Keratinocyte (primary cell): ENCODE measurements around the gene FOXO1.

Experiments used
- EZH2 ChIP-seq: IDR thresholded peaks from one replicate; pipeline ENCODE4 v1.6.1; 2012; ENCODE audit warnings: inconsistent platforms, mild to moderate bottlenecking, low read length, moderate library complexity
- TF ChIP-seq, protein P1 (sequence below), 3 experiments: IDR thresholded peaks in 1 of 3; conservative IDR thresholded peaks in 1 of 3; optimal IDR thresholded peaks in 1 of 3; 2 replicates in 2 of 3; 3 replicates in 1 of 3; pipeline versions ENCODE3 to v1.5.1; 2011; ENCODE audit warnings: low read length in 3 of 3, mild to moderate bottlenecking in 3 of 3, moderate library complexity in 2 of 3, control low read depth in 1 of 3, inconsistent platforms in 1 of 3; ENCODE audit not compliant: insufficient read depth in 2 of 3; ENCODE audit errors: extremely low read depth in 1 of 3

DNA sequence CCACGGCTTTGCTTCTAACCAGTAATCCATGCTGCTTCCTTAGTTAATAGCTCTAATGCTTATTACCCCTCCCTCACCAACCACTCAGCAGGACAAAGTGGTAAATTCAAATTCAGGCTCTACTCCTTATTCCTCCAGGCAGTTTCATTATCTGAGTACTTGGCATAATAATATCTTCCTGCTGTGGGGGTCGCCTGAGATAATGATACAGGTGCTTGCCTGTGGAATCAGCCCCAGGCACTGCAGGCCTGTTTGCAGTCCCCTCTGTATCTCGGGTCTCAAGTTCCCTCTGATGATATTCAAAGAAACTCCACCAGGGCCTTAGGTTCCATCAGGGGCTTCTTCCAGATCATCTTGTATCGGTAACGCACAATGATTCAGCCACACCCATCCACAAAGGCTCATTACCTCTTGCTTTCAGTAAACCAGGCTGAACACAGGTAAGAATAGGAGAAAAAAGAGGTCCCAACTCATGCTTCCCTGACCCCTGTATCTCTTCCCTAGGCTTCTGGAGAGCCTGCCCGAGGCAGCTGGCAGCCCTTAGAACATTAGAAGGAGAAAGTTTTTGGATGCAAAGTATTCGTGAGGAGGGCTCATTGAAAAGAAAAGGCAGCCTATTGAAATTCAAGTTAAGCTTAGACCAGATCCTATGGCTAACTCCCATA lies 14.3 kb upstream of the FOXO1 start:
- TF ChIP-seq, protein P1, sequence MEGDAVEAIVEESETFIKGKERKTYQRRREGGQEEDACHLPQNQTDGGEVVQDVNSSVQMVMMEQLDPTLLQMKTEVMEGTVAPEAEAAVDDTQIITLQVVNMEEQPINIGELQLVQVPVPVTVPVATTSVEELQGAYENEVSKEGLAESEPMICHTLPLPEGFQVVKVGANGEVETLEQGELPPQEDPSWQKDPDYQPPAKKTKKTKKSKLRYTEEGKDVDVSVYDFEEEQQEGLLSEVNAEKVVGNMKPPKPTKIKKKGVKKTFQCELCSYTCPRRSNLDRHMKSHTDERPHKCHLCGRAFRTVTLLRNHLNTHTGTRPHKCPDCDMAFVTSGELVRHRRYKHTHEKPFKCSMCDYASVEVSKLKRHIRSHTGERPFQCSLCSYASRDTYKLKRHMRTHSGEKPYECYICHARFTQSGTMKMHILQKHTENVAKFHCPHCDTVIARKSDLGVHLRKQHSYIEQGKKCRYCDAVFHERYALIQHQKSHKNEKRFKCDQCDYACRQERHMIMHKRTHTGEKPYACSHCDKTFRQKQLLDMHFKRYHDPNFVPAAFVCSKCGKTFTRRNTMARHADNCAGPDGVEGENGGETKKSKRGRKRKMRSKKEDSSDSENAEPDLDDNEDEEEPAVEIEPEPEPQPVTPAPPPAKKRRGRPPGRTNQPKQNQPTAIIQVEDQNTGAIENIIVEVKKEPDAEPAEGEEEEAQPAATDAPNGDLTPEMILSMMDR (optimal IDR thresholded peaks at IDR 0.05 in 1 of 3, IDR thresholded peaks at IDR 0.05 in 1 of 3, conservative IDR thresholded peaks at IDR 0.05 in 1 of 3; ENCODE audit: extremely low read depth in 1 of 3, insufficient read depth in 2 of 3, low read length in 3 of 3): no peak
- no peak for TF ChIP-seq EZH2
